ENCODE data around the gene TEX48. TPM values are rescaled to one million over a fixed set of nuclear protein-coding genes. Genes with fewer than 3 reads are reported as not detected.

Gene TEX48
- not detected for total RNA-seq

- Histone ChIP-seq H3K27me3 (no peaks in the 10 kb centered on the region), H3K27ac (no peak within 1 kb of the TSS), H3K9me3 (no peaks in the 10 kb centered on the region), H3K4me3 (no peak within 1 kb of the TSS), H3K4me1 (peaks cover 0 to 5% (median 0%) of the 10 kb centered on the region in 4 donors), H3K36me3 (no peaks in the 10 kb centered on the region)
- peak; percentile 84 to 89 for ATAC-seq (ENCODE audit: low FRiP score in 2 of 2)
- 52 to 59% methylated on average over 8 of the region's 8 CpGs for WGBS, 2 donors
- TF ChIP-seq POLR2A (IDR thresholded peaks at IDR 0.05) (no peak), POLR2AphosphoS5 (IDR thresholded peaks at IDR 0.05) (no peak), EP300 (IDR thresholded peaks at IDR 0.05) (no peak)
- TF ChIP-seq, protein P1, sequence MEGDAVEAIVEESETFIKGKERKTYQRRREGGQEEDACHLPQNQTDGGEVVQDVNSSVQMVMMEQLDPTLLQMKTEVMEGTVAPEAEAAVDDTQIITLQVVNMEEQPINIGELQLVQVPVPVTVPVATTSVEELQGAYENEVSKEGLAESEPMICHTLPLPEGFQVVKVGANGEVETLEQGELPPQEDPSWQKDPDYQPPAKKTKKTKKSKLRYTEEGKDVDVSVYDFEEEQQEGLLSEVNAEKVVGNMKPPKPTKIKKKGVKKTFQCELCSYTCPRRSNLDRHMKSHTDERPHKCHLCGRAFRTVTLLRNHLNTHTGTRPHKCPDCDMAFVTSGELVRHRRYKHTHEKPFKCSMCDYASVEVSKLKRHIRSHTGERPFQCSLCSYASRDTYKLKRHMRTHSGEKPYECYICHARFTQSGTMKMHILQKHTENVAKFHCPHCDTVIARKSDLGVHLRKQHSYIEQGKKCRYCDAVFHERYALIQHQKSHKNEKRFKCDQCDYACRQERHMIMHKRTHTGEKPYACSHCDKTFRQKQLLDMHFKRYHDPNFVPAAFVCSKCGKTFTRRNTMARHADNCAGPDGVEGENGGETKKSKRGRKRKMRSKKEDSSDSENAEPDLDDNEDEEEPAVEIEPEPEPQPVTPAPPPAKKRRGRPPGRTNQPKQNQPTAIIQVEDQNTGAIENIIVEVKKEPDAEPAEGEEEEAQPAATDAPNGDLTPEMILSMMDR (IDR thresholded peaks at IDR 0.05), result peak; percentile 47 to 67 (median 60)
- peak in 1 of 2 donors; percentile 69 for DNase-seq
Observed at GRCh38 chr9:114681594-114682332, at the start of gene TEX48. Gene TEX48 (minus strand): TSS chr9:114682192. CDS start chr9:114671723, 10,469 bp downstream.

DNA sequence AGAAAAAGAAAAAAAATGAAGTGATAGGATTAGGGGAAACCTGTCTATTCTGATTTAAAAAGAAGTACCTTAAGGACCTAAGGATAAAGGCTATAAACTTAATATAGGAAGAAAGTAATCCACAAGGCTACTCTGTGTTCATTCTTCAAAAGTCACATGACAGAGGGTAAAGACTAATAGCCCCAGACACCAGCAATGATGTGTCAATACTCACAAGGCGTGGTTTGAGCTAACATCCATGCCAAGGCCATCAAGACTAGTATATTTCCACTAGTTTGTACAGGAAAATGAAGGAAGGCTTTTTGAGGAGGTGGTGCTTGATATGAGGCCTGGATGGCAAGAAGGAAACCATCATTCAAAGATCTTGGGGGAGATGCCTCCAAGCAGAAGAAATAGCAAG, 49.7 kb upstream of the TEX48 start:
- Histone ChIP-seq H3K4me1 (peaks cover 0 to 8% (median 2%) of the 10 kb centered on the region in 4 donors), H3K36me3 (no peaks in the 10 kb centered on the region), H3K4me3 (no peak overlapping the region), H3K9me3 (no peaks in the 10 kb centered on the region), H3K27ac (no peak overlapping the region), H3K27me3 (no peaks in the 10 kb centered on the region)
- DNase-seq (no peak), ATAC-seq (ENCODE audit: low FRiP score in 2 of 2) (no peak)
- TF ChIP-seq, protein P1 (IDR thresholded peaks at IDR 0.05), result no peak
- no peak for TF ChIP-seq EP300 (IDR thresholded peaks at IDR 0.05)
- no peak for TF ChIP-seq POLR2A (IDR thresholded peaks at IDR 0.05)
- TF ChIP-seq POLR2AphosphoS5 (IDR thresholded peaks at IDR 0.05), result no peak
- WGBS, 2 donors, result 86 to 91% methylated on average over 1 of the region's 1 CpG

GRCh38 chr9:114729706-114730105, 47.7 kb upstream of the TEX48 start:
- Histone ChIP-seq H3K27ac (no peak overlapping the region), H3K27me3 (no peaks in the 10 kb centered on the region), H3K4me3 (no peak overlapping the region), H3K9me3 (no peaks in the 10 kb centered on the region), H3K36me3 (no peaks in the 10 kb centered on the region), H3K4me1 (no peaks in the 10 kb centered on the region)
- WGBS, 2 donors, result 87 to 96% methylated on average over 5 of the region's 5 CpGs
- DNase-seq, result no peak
- ATAC-seq (ENCODE audit: low FRiP score in 2 of 2), result no peak
- TF ChIP-seq EP300 (IDR thresholded peaks at IDR 0.05) (no peak), POLR2A (IDR thresholded peaks at IDR 0.05) (no peak), POLR2AphosphoS5 (IDR thresholded peaks at IDR 0.05) (no peak)
- TF ChIP-seq, protein P1 (IDR thresholded peaks at IDR 0.05), result no peak

GRCh38 chr9:114725930-114726329, 43.9 kb upstream of the TEX48 start:
- H3K4me3 ChIP-seq, result no peak overlapping the region
- WGBS, 2 donors, result 70 to 86% methylated on average over 3 of the region's 3 CpGs

More at GRCh38 chr9:114725930-114726329, 43.9 kb upstream of the TEX48 start:
- ATAC-seq (ENCODE audit: low FRiP score in 2 of 2), result no peak
- no peak for DNase-seq
- no peak for TF ChIP-seq EP300 (IDR thresholded peaks at IDR 0.05)
- TF ChIP-seq, protein P1 (IDR thresholded peaks at IDR 0.05), result no peak
- TF ChIP-seq POLR2AphosphoS5 (IDR thresholded peaks at IDR 0.05), result no peak
- TF ChIP-seq POLR2A (IDR thresholded peaks at IDR 0.05), result no peak
- no peaks in the 10 kb centered on the region for H3K27me3 ChIP-seq
- no peaks in the 10 kb centered on the region for H3K9me3 ChIP-seq
- no peaks in the 10 kb centered on the region for H3K4me1 ChIP-seq
- no peaks in the 10 kb centered on the region for H3K36me3 ChIP-seq
- no peak overlapping the region for H3K27ac ChIP-seq
